ENCODE data around the gene EIF5. TPM values are rescaled to one million over a fixed set of nuclear protein-coding genes. Genes with fewer than 3 reads are reported as not detected.

The EIF5 gene
- total RNA-seq, 1 experiment from 2014 or later = 238 TPM

- H3K4me1 ChIP-seq (ENCODE audit: control insufficient read depth in 1 of 2, insufficient read depth in 2 of 2, low read length in 2 of 2) = no peaks in the 10 kb centered on the region
- H3K27me3 ChIP-seq (ENCODE audit: insufficient read depth, low read length) = no peaks in the 10 kb centered on the region
- ChIA-PET POLR2A (no interaction called here), CTCF (no interaction called here), RAD21 (ENCODE audit: low non-redundant PET in 1 of 2, low total read pairs in 2 of 2, uncharacterized antibody in 2 of 2, unreplicated experiment in 2 of 2) (no interaction called here)
- intact Hi-C loops (cut with micrococcal nuclease) = no loop called here
- BruUV-seq (replicated peaks) = no TSS peak
- no peak for TF ChIP-seq REST (IDR thresholded peaks at IDR 0.05; ENCODE audit: low read depth)
- no peak for TF ChIP-seq RAD21 (IDR thresholded peaks at IDR 0.05; ENCODE audit: low read depth)
- no peak for TF ChIP-seq ZBTB33 (IDR thresholded peaks at IDR 0.05; ENCODE audit: extremely low read depth, insufficient replicate concordance, low read length)
- no peak for TF ChIP-seq POLR2A (IDR thresholded peaks at IDR 0.05; ENCODE audit: borderline replicate concordance, extremely low read depth, insufficient read depth, insufficient read length)
- TF ChIP-seq FOSL1 (IDR thresholded peaks at IDR 0.05; ENCODE audit: low read depth) = no peak
- TF ChIP-seq EZH2 (IDR thresholded peaks at IDR 0.05) = no peak
- no peak for TF ChIP-seq CEBPB (IDR thresholded peaks at IDR 0.05; ENCODE audit: low read depth)
- no peak for TF ChIP-seq TCF7L2 (IDR thresholded peaks at IDR 0.05; ENCODE audit: borderline replicate concordance, extremely low read depth, insufficient read depth, insufficient read length)
- TF ChIP-seq MAX (IDR thresholded peaks at IDR 0.05) = no peak
- TF ChIP-seq YY1 (IDR thresholded peaks at IDR 0.05; ENCODE audit: extremely low read depth, insufficient replicate concordance, low read depth, low read length) = no peak
- no peak for TF ChIP-seq CTCF (IDR thresholded peaks at IDR 0.05 in 2 of 3, conservative IDR thresholded peaks at IDR 0.05 in 1 of 3; ENCODE audit: borderline replicate concordance in 1 of 3, insufficient read depth in 1 of 3, low read depth in 2 of 3, low read length in 2 of 3)
- H2AFZ ChIP-seq (ENCODE audit: low read depth, low read length, poor library complexity, severe bottlenecking) = no peak overlapping the region
- DNase-seq (ENCODE audit: low read depth, low spot score) (no peak), ATAC-seq (no peak)
- H3K36me3 ChIP-seq (ENCODE audit: control insufficient read depth in 1 of 2, insufficient read depth in 2 of 2, low read length in 2 of 2) = no peaks in the 10 kb centered on the region
- no peak overlapping the region for H3K27ac ChIP-seq (ENCODE audit: low read depth, low read length)
- no peak overlapping the region for H3K4me3 ChIP-seq (replicated peaks in 1 of 2; ENCODE audit: low read depth in 1 of 2, low read length in 2 of 2)
- H4K20me1 ChIP-seq (ENCODE audit: insufficient read depth) = no peaks in the 10 kb centered on the region
- no peak overlapping the region for H3K9ac ChIP-seq (ENCODE audit: low read length)
- H3K79me2 ChIP-seq (ENCODE audit: insufficient read depth, low read length) = no peaks in the 10 kb centered on the region
- H3K9me2 ChIP-seq (ENCODE audit: insufficient read depth) = no peaks in the 10 kb centered on the region
- H3K4me2 ChIP-seq (ENCODE audit: low read length) = no peak overlapping the region
- no peaks in the 10 kb centered on the region for H3K9me3 ChIP-seq (ENCODE audit: control insufficient read depth in 1 of 2, insufficient read depth in 1 of 2, low read depth in 1 of 2, low read length in 2 of 2)
Measured at GRCh38 chr14:103315941-103316340, 18.1 kb upstream of the EIF5 start.

Measured in HCT116 (cell line).